GM10248 (cell line): ENCODE results near the gene NOTCH4.
"Not testable (repeated sequence)": the region's sequence is repeated elsewhere in the genome, so short reads cannot be mapped to it uniquely, and the experiment has no call there.

Experiments used
- CTCF ChIA-PET: fragments of 300-600 bp; sonication (Branson Sonifier 250); formaldehyde crosslinking; extraction: SDS; loops from one replicate; lab custom pipeline; 2021; ENCODE audit warnings: antibody characterized with exemption; lab: Yijun Ruan, JAX
- POLR2A ChIA-PET: fragments of 350-650 bp; sonication (Branson Sonifier 250); formaldehyde crosslinking; extraction: SDS; loops from one replicate; lab custom pipeline; 2020; ENCODE audit warnings: antibody characterized with exemption; lab: Yijun Ruan, JAX
- DNase-seq: peaks from one replicate; pipeline ENCODE4 v3.0.0; 2012; ENCODE audit errors: extremely low spot score
- CTCF ChIP-seq: IDR thresholded peaks from 2 replicates; pipeline ENCODE4 v1.5.1; 2012; ENCODE audit warnings: mild to moderate bottlenecking, low read depth; ENCODE audit errors: extremely low read depth, missing control alignments, control extremely low read depth

NOTCH4 gene

GRCh38 chr6:32252331-32253009 lies 28.6 kb upstream of the NOTCH4 start:
- ChIA-PET CTCF (interaction anchor here (1.7 kb wide), 1 partner anchor 16 kb away, joined by 3 read pairs; no protein-coding TSS in a partner anchor), POLR2A (no interaction called here)
- no peak for TF ChIP-seq CTCF
- DNase-seq = no peak

DNA sequence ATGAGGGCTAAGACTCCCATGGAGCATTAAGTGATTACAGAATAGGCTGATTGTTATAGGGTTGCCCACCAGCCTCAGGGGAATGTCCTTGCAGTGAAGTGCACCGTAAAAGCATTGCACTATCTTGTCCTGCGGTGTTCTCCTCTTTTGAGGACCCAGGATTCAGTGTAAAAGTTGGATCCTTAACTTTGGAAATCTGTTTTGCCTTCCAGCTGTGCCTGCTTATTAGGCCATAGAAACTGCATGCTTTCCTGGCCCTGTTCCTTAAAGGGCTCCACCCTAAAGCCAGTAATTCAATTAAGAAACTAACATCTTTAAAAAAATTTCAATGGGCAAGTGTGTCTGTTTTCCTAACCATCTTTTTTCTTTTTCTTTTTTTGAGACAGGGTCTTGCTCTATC lies 25.4 kb upstream of the NOTCH4 start:
- no peak for DNase-seq
- ChIA-PET POLR2A (no interaction called here), CTCF (interaction anchor here (2.5 to 3.1 kb wide), 2 partner anchors 131 to 165 kb away, joined by 8 to 11 read pairs; no protein-coding TSS in a partner anchor)
- no peak for TF ChIP-seq CTCF

- CTCF ChIA-PET = interaction anchor here (1.1 to 3.1 kb wide), 2 partner anchors 129 to 538 kb away, joined by 3 to 8 read pairs; no protein-coding TSS in a partner anchor
- no peak for TF ChIP-seq CTCF
- DNase-seq = no peak
- POLR2A ChIA-PET = no interaction called here
Measured at GRCh38 chr6:32247401-32247800, 23.5 kb upstream of the NOTCH4 start.

GRCh38 chr6:32244946-32245398 lies 21.1 kb upstream of the NOTCH4 start:
- peak; percentile 83 for DNase-seq
- CTCF ChIA-PET = interaction anchor here (0.7 to 2.9 kb wide), 28 partner anchors 8 to 557 kb away, joined by 3 to 39 read pairs (median 4); partner anchors contain the start of genes BTNL2 and NOTCH4
- TF ChIP-seq CTCF = peak; percentile 95
- POLR2A ChIA-PET = no interaction called here

GRCh38 chr6:32244270-32244669 lies 20.4 kb upstream of the NOTCH4 start:
- POLR2A ChIA-PET = no interaction called here

GRCh38 chr6:32242318-32242813 lies 18.5 kb upstream of the NOTCH4 start:
- CTCF ChIA-PET = interaction anchor here (1.2 kb wide), 1 partner anchor 11 kb away, joined by 3 read pairs; no protein-coding TSS in a partner anchor
- DNase-seq, POLR2A ChIA-PET: not testable (repeated sequence)

More at GRCh38 chr6:32244270-32244669, 20.4 kb upstream of the NOTCH4 start:
- CTCF ChIA-PET = interaction anchor here (0.8 to 2.9 kb wide), 12 partner anchors 12 to 549 kb away, joined by 3 to 39 read pairs (median 4); partner anchors contain the start of gene NOTCH4
- TF ChIP-seq CTCF = no peak
- no peak for DNase-seq

- CTCF ChIA-PET = interaction anchor here (1.1 to 2.1 kb wide), 2 partner anchors 9 to 14 kb away, joined by 3 to 8 read pairs; no protein-coding TSS in a partner anchor
- POLR2A ChIA-PET = no interaction called here
- no peak for DNase-seq
- TF ChIP-seq CTCF = no peak
Measured at GRCh38 chr6:32240686-32241085, 16.8 kb upstream of the NOTCH4 start.
